C4-2B (cell line): ENCODE results near the gene IFFO2.

ENCODE experiments used
- ZFX ChIP-seq: fragments of 450-650 bp; IDR thresholded peaks from 2 replicates; pipeline ENCODE4 v1.6.1; 2017
- TF ChIP-seq, protein P1 (sequence below): fragments of 450-650 bp; conservative IDR thresholded peaks from 2 replicates; pipeline ENCODE4 v1.5.1; 2017; ENCODE audit warnings: mild to moderate bottlenecking

DNA sequence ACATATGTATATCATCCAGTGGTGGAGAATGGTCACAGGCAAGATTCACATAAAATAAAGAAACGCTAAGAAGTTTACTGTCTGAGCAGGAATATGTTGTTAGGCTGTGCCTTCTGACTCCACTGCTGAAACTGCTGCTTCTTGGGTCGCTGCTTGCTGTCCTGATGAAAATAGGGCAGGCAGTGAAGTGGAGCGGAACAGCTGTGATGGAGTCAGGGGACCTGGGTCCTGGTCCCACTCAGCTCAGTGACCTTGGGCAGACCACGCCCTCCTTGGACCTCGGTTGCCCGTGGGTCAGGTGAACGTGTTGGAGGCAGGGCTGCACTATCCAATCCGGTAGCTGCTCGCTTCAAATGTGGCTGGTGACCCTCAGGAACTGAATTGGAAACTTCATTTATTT, 33.4 kb upstream of the IFFO2 start:
- TF ChIP-seq, protein P1, sequence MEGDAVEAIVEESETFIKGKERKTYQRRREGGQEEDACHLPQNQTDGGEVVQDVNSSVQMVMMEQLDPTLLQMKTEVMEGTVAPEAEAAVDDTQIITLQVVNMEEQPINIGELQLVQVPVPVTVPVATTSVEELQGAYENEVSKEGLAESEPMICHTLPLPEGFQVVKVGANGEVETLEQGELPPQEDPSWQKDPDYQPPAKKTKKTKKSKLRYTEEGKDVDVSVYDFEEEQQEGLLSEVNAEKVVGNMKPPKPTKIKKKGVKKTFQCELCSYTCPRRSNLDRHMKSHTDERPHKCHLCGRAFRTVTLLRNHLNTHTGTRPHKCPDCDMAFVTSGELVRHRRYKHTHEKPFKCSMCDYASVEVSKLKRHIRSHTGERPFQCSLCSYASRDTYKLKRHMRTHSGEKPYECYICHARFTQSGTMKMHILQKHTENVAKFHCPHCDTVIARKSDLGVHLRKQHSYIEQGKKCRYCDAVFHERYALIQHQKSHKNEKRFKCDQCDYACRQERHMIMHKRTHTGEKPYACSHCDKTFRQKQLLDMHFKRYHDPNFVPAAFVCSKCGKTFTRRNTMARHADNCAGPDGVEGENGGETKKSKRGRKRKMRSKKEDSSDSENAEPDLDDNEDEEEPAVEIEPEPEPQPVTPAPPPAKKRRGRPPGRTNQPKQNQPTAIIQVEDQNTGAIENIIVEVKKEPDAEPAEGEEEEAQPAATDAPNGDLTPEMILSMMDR = no peak
- TF ChIP-seq ZFX = no peak
